K562 (cell line): ENCODE data around the gene CLDND2. TPM values are rescaled to one million over a fixed set of nuclear protein-coding genes. Genes with fewer than 3 reads are reported as not detected.

Experiments
- ATF7 ChIP-seq: fragments of 450-650 bp; IDR thresholded peaks from 2 replicates; pipeline ENCODE4 v1.7.1; 2014; ENCODE audit warnings: mild to moderate bottlenecking, moderate library complexity
- CBX1 ChIP-seq: sonication (generic); IDR thresholded peaks from 2 replicates; pipeline ENCODE4 v1.6.1; 2016; ENCODE audit warnings: antibody characterized with exemption, low read depth, mild to moderate bottlenecking
- CTCFL ChIP-seq: IDR thresholded peaks from 2 replicates; pipeline ENCODE4 v1.6.1; 2011; ENCODE audit warnings: borderline replicate concordance, low read depth, mild to moderate bottlenecking, moderate library complexity, low read length; ENCODE audit not compliant: insufficient read depth, poor library complexity, severe bottlenecking
- E2F6 ChIP-seq, 2 experiments: IDR thresholded peaks; 2 replicates each; pipeline ENCODE4 v1.6.1; 2011; ENCODE audit warnings: borderline replicate concordance in 1 of 2, control low read depth in 1 of 2, low read depth in 1 of 2, low read length in 1 of 2, mild to moderate bottlenecking in 1 of 2, mixed read lengths in 1 of 2, moderate library complexity in 1 of 2; ENCODE audit not compliant: insufficient read depth in 1 of 2, insufficient read length in 1 of 2, poor library complexity in 1 of 2, severe bottlenecking in 1 of 2; ENCODE audit errors: extremely low read depth in 1 of 2
- HSF4 ChIP-seq: fragments of 250-450 bp; sonication (Bioruptor Pico); IDR thresholded peaks from 2 replicates; pipeline ENCODE4 v2.1.2; 2022; ENCODE audit warnings: mild to moderate bottlenecking, moderate library complexity, borderline replicate concordance
- KHSRP ChIP-seq: fragments of 450-650 bp; IDR thresholded peaks from 2 replicates; pipeline ENCODE4 v1.6.1; 2017
- L3MBTL2 ChIP-seq: fragments of 450-650 bp; IDR thresholded peaks from 2 replicates; pipeline ENCODE4 v1.6.1; 2016; ENCODE audit warnings: mild to moderate bottlenecking, moderate library complexity
- PKNOX1 ChIP-seq: fragments of 450-650 bp; IDR thresholded peaks from 2 replicates; pipeline ENCODE4 v1.6.1; 2016
- POLR2AphosphoS2 ChIP-seq: IDR thresholded peaks from 2 replicates; pipeline ENCODE4 v1.6.1; 2012; ENCODE audit warnings: low read length, improper control_type of control experiment
- RB1 ChIP-seq: fragments of 450-650 bp; IDR thresholded peaks from 2 replicates; pipeline ENCODE4 v1.6.1; 2017; ENCODE audit warnings: low read depth, mild to moderate bottlenecking
- STAT5A ChIP-seq: IDR thresholded peaks from 2 replicates; pipeline ENCODE4 v1.6.1; 2012; ENCODE audit warnings: low read length, inconsistent platforms, borderline replicate concordance
- TAF1 ChIP-seq: IDR thresholded peaks from 2 replicates; pipeline ENCODE4 v1.6.1; 2011; ENCODE audit warnings: mild to moderate bottlenecking, low read length, moderate library complexity; ENCODE audit not compliant: insufficient read depth, control insufficient read depth, severe bottlenecking; ENCODE audit errors: extremely low read depth
- TEAD1 ChIP-seq, 2 experiments: fragments of 450-650 bp in 1 of 2; sonication (generic) in 1 of 2; formaldehyde crosslinking; IDR thresholded peaks; 2 replicates each; pipeline versions ENCODE4 v1.4.0 to v1.8.0; 2020 to 2022; ENCODE audit warnings: mild to moderate bottlenecking in 2 of 2, missing genetic modification reagents in 1 of 2
- TFE3 ChIP-seq: fragments of 450-650 bp; formaldehyde crosslinking; IDR thresholded peaks from 2 replicates; pipeline ENCODE4 v1.4.0; 2020; ENCODE audit warnings: mild to moderate bottlenecking, mixed read lengths
- ZEB2 ChIP-seq: fragments of 450-650 bp; IDR thresholded peaks from 2 replicates; pipeline ENCODE4 v1.6.1; 2016
- ZHX1 ChIP-seq: fragments of 150-350 bp; conservative IDR thresholded peaks from 2 replicates; pipeline ENCODE4 v1.6.1; 2014; ENCODE audit warnings: low read length
- ZNF212 ChIP-seq: fragments of 450-650 bp; formaldehyde crosslinking; IDR thresholded peaks from 2 replicates; pipeline ENCODE4 v1.4.0; 2020; ENCODE audit warnings: mild to moderate bottlenecking
- ZNF551 ChIP-seq: fragments of 250-450 bp; sonication (Bioruptor Pico); IDR thresholded peaks from 2 replicates; pipeline ENCODE4 v1.5.0; 2021; ENCODE audit warnings: mild to moderate bottlenecking, moderate library complexity
- polyA plus RNA-seq, 8 experiments: library from polyadenylated mRNA; depleted of rRNA in 4 of 8; stranded (reverse) in 5 of 8; unstranded in 3 of 8; fragments of >200 nt; fragmentation: Nextera tagmentation in 2 of 8; fragmentation: Illumina TruSeq in 1 of 8; extraction: Ambion mirVana in 2 of 8; extraction: Trizol in 1 of 8; gene quantifications; 2 replicates each; pipeline versions ENCODE4 v1.2.1 to v1.2.3, GENCODE V29; 2011 to 2014; ENCODE audit warnings: inconsistent platforms in 1 of 8, missing spikeins in 1 of 8
- total RNA-seq, 7 experiments: library from RNA; depleted of rRNA in 6 of 7; stranded (reverse); fragments of >200 nt in 6 of 7; fragmentation: Illumina TruSeq in 2 of 7; extraction: Trizol in 2 of 7; gene quantifications; 2 replicates each; pipeline versions ENCODE4 v1.2.1 to v1.2.3, GENCODE V29; 2011 to 2021; ENCODE audit warnings: low replicate concordance in 1 of 7

CLDND2 gene
- total and polyA plus RNA-seq, 9 of the 15 experiments (the other 6 are each of a cell fraction or from before 2014, with no cell fraction given) = 0.45 to 4.0 (median 1.2) TPM; not detected in 3

- peak; percentile 95 for TF ChIP-seq CTCFL
- TF ChIP-seq ZNF551 (CRISPR knock-in tag) = no peak
- TF ChIP-seq ZEB2 = no peak
- TF ChIP-seq ZNF212 (CRISPR knock-in tag) = no peak
- TF ChIP-seq HSF4 (CRISPR knock-in tag) = no peak
- TF ChIP-seq ZHX1 = no peak
- TF ChIP-seq L3MBTL2 = peak; percentile 81; the same call in 1 of the 2 replicates
- peak; percentile 23; the same call in 1 of the 2 replicates for TF ChIP-seq ATF7
- no peak for TF ChIP-seq TFE3
- no peak for TF ChIP-seq STAT5A
- TF ChIP-seq CBX1 = peak; percentile 78; the same call in 1 of the 2 replicates
- peak; percentile 72 for TF ChIP-seq RB1
- peak; percentile 43; the same call in 1 of the 2 replicates for TF ChIP-seq POLR2AphosphoS2
- TF ChIP-seq KHSRP = no peak
- peak; percentile 63 to 80 for TF ChIP-seq E2F6 (IDR thresholded peaks at IDR 0.05; ENCODE audit: borderline replicate concordance in 1 of 2, extremely low read depth in 1 of 2, insufficient read depth in 1 of 2, insufficient read length in 1 of 2, low read depth in 1 of 2, low read length in 1 of 2, poor library complexity in 1 of 2, severe bottlenecking in 1 of 2)
- TF ChIP-seq PKNOX1 = no peak
- peak; percentile 71 for TF ChIP-seq TAF1
- peak in 1 of 2 experiments; percentile 57; a peak in 1 of 4 replicates for TF ChIP-seq TEAD1 (CRISPR knock-in tag; IDR thresholded peaks at IDR 0.05)
Measured at GRCh38 chr19:51327066-51328001, 41.5 kb downstream of the CLDND2 start (continued).
